Panc1 (cell line): ENCODE results near the gene NAXE.

Source experiments
- POLR2AphosphoS5 ChIP-seq: IDR thresholded peaks from 2 replicates; pipeline ENCODE4 v1.6.1; 2012; ENCODE audit warnings: mild to moderate bottlenecking, low read depth, low read length, moderate library complexity
- TF ChIP-seq, protein P1 (sequence below): fragments of 450-650 bp; IDR thresholded peaks from 2 replicates; pipeline ENCODE4 v1.5.1; 2017; ENCODE audit warnings: mild to moderate bottlenecking
- TF ChIP-seq, protein P2 (sequence below), 2 experiments: IDR thresholded peaks; 2 replicates each; pipeline ENCODE4 v1.6.1; 2011 to 2012; ENCODE audit warnings: low read depth in 2 of 2, control low read depth in 1 of 2, low read length in 1 of 2, mild to moderate bottlenecking in 1 of 2, moderate library complexity in 1 of 2; ENCODE audit not compliant: insufficient read depth in 1 of 2

DNA sequence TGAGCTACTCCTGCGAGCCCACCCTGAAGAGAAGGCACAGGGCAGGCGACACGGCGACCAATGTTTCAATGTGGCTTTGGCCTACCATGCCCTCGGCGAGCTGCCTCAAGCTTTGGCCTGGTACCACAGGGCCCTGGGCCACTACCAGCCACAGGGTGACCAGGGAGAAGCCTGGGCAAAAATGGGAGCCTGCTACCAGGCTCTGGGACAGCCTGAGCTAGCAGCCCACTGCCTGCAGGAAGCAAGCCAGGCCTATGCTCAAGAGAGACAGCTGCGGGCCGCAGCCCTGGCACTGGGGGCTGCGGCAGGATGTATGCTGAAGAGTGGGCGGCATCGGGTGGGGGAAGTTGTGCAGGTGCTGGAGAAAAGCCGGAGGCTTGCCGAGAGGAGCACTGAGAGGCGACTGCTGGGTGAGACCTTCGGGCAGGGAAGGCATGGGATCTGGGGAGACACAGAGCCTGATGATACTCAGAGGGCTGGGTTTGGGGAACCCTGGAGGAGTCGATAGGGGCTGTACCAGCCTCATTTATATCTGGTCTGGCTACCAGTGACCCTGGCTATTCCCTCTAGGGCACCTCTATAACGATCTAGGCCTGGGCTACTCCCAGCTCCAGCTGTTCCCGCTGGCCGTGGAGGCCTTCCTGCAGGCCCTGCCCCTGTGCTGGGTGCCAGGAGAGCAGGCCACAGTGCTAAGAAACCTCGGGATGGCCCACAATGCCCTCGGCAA, 9.8 kb upstream of the NAXE start:
- TF ChIP-seq, protein P1, sequence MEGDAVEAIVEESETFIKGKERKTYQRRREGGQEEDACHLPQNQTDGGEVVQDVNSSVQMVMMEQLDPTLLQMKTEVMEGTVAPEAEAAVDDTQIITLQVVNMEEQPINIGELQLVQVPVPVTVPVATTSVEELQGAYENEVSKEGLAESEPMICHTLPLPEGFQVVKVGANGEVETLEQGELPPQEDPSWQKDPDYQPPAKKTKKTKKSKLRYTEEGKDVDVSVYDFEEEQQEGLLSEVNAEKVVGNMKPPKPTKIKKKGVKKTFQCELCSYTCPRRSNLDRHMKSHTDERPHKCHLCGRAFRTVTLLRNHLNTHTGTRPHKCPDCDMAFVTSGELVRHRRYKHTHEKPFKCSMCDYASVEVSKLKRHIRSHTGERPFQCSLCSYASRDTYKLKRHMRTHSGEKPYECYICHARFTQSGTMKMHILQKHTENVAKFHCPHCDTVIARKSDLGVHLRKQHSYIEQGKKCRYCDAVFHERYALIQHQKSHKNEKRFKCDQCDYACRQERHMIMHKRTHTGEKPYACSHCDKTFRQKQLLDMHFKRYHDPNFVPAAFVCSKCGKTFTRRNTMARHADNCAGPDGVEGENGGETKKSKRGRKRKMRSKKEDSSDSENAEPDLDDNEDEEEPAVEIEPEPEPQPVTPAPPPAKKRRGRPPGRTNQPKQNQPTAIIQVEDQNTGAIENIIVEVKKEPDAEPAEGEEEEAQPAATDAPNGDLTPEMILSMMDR: no peak
- no peak for TF ChIP-seq POLR2AphosphoS5
- TF ChIP-seq, protein P2, sequence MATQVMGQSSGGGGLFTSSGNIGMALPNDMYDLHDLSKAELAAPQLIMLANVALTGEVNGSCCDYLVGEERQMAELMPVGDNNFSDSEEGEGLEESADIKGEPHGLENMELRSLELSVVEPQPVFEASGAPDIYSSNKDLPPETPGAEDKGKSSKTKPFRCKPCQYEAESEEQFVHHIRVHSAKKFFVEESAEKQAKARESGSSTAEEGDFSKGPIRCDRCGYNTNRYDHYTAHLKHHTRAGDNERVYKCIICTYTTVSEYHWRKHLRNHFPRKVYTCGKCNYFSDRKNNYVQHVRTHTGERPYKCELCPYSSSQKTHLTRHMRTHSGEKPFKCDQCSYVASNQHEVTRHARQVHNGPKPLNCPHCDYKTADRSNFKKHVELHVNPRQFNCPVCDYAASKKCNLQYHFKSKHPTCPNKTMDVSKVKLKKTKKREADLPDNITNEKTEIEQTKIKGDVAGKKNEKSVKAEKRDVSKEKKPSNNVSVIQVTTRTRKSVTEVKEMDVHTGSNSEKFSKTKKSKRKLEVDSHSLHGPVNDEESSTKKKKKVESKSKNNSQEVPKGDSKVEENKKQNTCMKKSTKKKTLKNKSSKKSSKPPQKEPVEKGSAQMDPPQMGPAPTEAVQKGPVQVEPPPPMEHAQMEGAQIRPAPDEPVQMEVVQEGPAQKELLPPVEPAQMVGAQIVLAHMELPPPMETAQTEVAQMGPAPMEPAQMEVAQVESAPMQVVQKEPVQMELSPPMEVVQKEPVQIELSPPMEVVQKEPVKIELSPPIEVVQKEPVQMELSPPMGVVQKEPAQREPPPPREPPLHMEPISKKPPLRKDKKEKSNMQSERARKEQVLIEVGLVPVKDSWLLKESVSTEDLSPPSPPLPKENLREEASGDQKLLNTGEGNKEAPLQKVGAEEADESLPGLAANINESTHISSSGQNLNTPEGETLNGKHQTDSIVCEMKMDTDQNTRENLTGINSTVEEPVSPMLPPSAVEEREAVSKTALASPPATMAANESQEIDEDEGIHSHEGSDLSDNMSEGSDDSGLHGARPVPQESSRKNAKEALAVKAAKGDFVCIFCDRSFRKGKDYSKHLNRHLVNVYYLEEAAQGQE (IDR thresholded peaks at IDR 0.05; ENCODE audit: insufficient read depth in 1 of 2, low read depth in 2 of 2, low read length in 1 of 2): no peak
